Prostate gland (tissue), 2 donors: Measurements from ENCODE around the gene SARM1.

Source experiments
- POLR2A ChIP-seq: fragments of 450-650 bp; IDR thresholded peaks from one replicate; pipeline ENCODE4 v1.6.1; 2016; ENCODE audit warnings: antibody characterized with exemption, mild to moderate bottlenecking
- POLR2AphosphoS5 ChIP-seq: sonication (generic); formaldehyde crosslinking; IDR thresholded peaks from one replicate; pipeline ENCODE4 v1.6.1; 2017; ENCODE audit warnings: antibody characterized with exemption
- TF ChIP-seq, protein P1 (sequence below), 4 experiments: fragments of 200-600 bp in 2 of 4; fragments of 450-650 bp in 2 of 4; sonication (generic) in 2 of 4; IDR thresholded peaks; 1 replicate in 3 of 4; 2 replicates in 1 of 4; pipeline ENCODE4 v1.5.1; 2016 to 2019; ENCODE audit warnings: antibody characterized with exemption in 4 of 4, mild to moderate bottlenecking in 2 of 4, moderate library complexity in 2 of 4

DNA sequence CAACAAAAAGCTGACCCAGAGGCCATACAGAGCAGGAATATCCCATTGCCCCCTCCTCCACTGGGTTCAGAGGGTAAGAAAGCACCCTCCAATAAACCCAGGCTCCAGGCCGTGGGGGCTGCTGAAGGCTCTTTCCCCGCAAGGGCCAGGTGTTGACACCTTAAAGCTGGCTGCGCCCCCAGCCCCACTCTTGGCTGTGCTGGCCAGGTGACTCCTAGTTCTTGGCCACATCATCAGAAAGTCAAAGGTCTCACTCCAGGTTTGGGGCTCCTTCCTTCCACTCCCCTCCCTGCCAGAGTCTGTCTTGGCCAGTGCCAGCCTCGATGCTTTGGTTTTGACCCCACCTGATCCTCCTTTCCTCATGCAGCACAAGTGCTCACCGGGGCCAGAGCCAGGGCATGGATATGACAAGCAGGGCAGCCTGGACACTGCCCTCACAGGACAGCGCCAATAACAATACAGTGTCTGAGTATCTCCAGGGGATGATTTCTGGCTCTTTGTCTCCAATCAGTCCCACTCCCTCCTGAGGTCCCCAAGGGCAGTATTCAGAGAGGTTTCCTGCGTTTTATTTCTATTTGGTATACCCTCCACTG, 26.3 kb downstream of the SARM1 start:
- TF ChIP-seq, protein P1, sequence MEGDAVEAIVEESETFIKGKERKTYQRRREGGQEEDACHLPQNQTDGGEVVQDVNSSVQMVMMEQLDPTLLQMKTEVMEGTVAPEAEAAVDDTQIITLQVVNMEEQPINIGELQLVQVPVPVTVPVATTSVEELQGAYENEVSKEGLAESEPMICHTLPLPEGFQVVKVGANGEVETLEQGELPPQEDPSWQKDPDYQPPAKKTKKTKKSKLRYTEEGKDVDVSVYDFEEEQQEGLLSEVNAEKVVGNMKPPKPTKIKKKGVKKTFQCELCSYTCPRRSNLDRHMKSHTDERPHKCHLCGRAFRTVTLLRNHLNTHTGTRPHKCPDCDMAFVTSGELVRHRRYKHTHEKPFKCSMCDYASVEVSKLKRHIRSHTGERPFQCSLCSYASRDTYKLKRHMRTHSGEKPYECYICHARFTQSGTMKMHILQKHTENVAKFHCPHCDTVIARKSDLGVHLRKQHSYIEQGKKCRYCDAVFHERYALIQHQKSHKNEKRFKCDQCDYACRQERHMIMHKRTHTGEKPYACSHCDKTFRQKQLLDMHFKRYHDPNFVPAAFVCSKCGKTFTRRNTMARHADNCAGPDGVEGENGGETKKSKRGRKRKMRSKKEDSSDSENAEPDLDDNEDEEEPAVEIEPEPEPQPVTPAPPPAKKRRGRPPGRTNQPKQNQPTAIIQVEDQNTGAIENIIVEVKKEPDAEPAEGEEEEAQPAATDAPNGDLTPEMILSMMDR (IDR thresholded peaks at IDR 0.05): no peak
- TF ChIP-seq POLR2A (no peak), POLR2AphosphoS5 (no peak)
